ENCODE data around the gene QRICH2.
"Not testable (repeated sequence)": the region's sequence is repeated elsewhere in the genome, so short reads cannot be mapped to it uniquely, and the experiment has no call there.

Gene QRICH2

GRCh38 chr17:76264755-76265623 lies 43.1 kb downstream of the QRICH2 start, which contains the start of gene UBALD2:
TSS of gene UBALD2 (plus strand) at chr17:76265348. CDS start at chr17:76265506, 158 bp downstream.
- peak; percentile 97 for DNase-seq

- DNase-seq: no peak
Measured at GRCh38 chr17:76264425-76264754, 43.7 kb downstream of the QRICH2 start.

- DNase-seq: no peak
Measured at GRCh38 chr17:76263896-76264295, 44.2 kb downstream of the QRICH2 start.

- DNase-seq: peak; percentile 62
Measured at GRCh38 chr17:76262732-76263344, 45.2 kb downstream of the QRICH2 start.

GRCh38 chr17:76261421-76262215 lies 46.5 kb downstream of the QRICH2 start:
- no peak for DNase-seq

GRCh38 chr17:76260669-76261068 lies 47.4 kb downstream of the QRICH2 start:
- no peak for DNase-seq

GRCh38 chr17:76260220-76260619 lies 47.9 kb downstream of the QRICH2 start:
- DNase-seq: no peak

- DNase-seq: not testable (repeated sequence)
Measured at GRCh38 chr17:76256430-76257050, 51.5 kb downstream of the QRICH2 start.

- no peak for DNase-seq
Measured at GRCh38 chr17:76255801-76256429, 52.2 kb downstream of the QRICH2 start.

- no peak for DNase-seq
Measured at GRCh38 chr17:76254275-76254674, 53.8 kb downstream of the QRICH2 start.

GRCh38 chr17:76253841-76254240 lies 54.2 kb downstream of the QRICH2 start:
- no peak for DNase-seq

GRCh38 chr17:76252967-76253766 lies 54.9 kb downstream of the QRICH2 start:
- DNase-seq: not testable (repeated sequence)

GRCh38 chr17:76252040-76252954 lies 55.8 kb downstream of the QRICH2 start:
- DNase-seq: no peak

GRCh38 chr17:76251478-76252039 lies 56.5 kb downstream of the QRICH2 start:
- no peak for DNase-seq

GRCh38 chr17:76250141-76250540 lies 57.9 kb downstream of the QRICH2 start:
- no peak for DNase-seq

- no peak for DNase-seq
Measured at GRCh38 chr17:76248013-76248782, 59.9 kb downstream of the QRICH2 start.

- DNase-seq: no peak
Measured at GRCh38 chr17:76247304-76247703, 60.8 kb downstream of the QRICH2 start.

- DNase-seq: no peak
Measured at GRCh38 chr17:76246080-76247066, 61.7 kb downstream of the QRICH2 start.
